SK-N-SH (cell line): Measurements from ENCODE around the gene MDM4. TPM values are rescaled to one million over a fixed set of nuclear protein-coding genes. Genes with fewer than 3 reads are reported as not detected.

Experiments used
- CTCF ChIA-PET: fragments of 300-600, 350-600 bp; formaldehyde crosslinking; extraction: SDS; loops from one replicate; lab custom pipeline; 2021; lab: Yijun Ruan, JAX
- POLR2A ChIA-PET: fragments of 350-600 bp; sonication (Branson Sonifier 250); formaldehyde crosslinking; extraction: SDS; loops from one replicate; lab custom pipeline; 2020; ENCODE audit warnings: antibody characterized with exemption, inconsistent platforms; lab: Yijun Ruan, JAX
- DNase-seq: peaks from one replicate; pipeline ENCODE4 v3.0.0; 2012
- H2AFZ ChIP-seq: fragments of 200-600 bp; sonication (generic); 2 replicates; pipeline ENCODE4 v1.8.1; 2016; ENCODE audit warnings: antibody characterized with exemption, mild to moderate bottlenecking, low read depth
- H3F3A ChIP-seq: fragments of 200-600 bp; sonication (generic); replicated peaks from 2 replicates; pipeline ENCODE3; 2016; ENCODE audit warnings: antibody characterized with exemption, mild to moderate bottlenecking; ENCODE audit not compliant: insufficient read depth
- H3K27ac ChIP-seq, 2 experiments: fragments of 200-500 bp in 1 of 2; fragments of 200-600 bp in 1 of 2; sonication (Bioruptor generic) in 1 of 2; sonication (generic), shearing (Covaris generic) in 1 of 2; 2 replicates each; pipeline versions ENCODE4 v1.5.1 to v1.6.1; 2014 to 2016; ENCODE audit warnings: low read depth in 2 of 2, inconsistent platforms in 1 of 2, low read length in 1 of 2, mild to moderate bottlenecking in 1 of 2, mixed read lengths in 1 of 2
- H3K27me3 ChIP-seq: fragments of 200-600 bp; sonication (generic), shearing (Covaris generic); 2 replicates; pipeline ENCODE4 v1.6.1; 2016; ENCODE audit warnings: mixed run types; ENCODE audit not compliant: insufficient read depth
- H3K36me3 ChIP-seq, 2 experiments: fragments of 200-500 bp in 1 of 2; fragments of 200-600 bp in 1 of 2; sonication (Bioruptor generic) in 1 of 2; sonication (generic) in 1 of 2; replicated peaks in 1 of 2; 2 replicates each; pipeline versions ENCODE3 to v1.5.1; 2014 to 2016; ENCODE audit warnings: low read length in 1 of 2, mild to moderate bottlenecking in 1 of 2; ENCODE audit not compliant: insufficient read depth in 2 of 2, control insufficient read depth in 1 of 2
- H3K4me1 ChIP-seq, 2 experiments: fragments of 200-500 bp in 1 of 2; fragments of 200-600 bp in 1 of 2; sonication (Bioruptor generic) in 1 of 2; sonication (generic), shearing (Covaris generic) in 1 of 2; 2 replicates each; pipeline versions ENCODE4 v1.5.1 to v1.6.1; 2014 to 2016; ENCODE audit warnings: low read depth in 1 of 2, low read length in 1 of 2, mixed run types in 1 of 2; ENCODE audit not compliant: insufficient read depth in 2 of 2, control insufficient read depth in 1 of 2
- H3K4me2 ChIP-seq: fragments of 200-600 bp; sonication (generic), shearing (Covaris generic); 2 replicates; pipeline ENCODE4 v1.6.1; 2017; ENCODE audit warnings: mixed run types
- H3K4me3 ChIP-seq, 2 experiments: fragments of 200-500 bp in 1 of 2; fragments of 200-600 bp in 1 of 2; sonication (Bioruptor generic) in 1 of 2; sonication (generic), shearing (Covaris generic) in 1 of 2; 2 replicates each; pipeline versions ENCODE4 v1.5.1 to v1.8.1; 2014 to 2016; ENCODE audit warnings: low read depth in 2 of 2, inconsistent platforms in 1 of 2, low read length in 1 of 2, mild to moderate bottlenecking in 1 of 2, mixed read lengths in 1 of 2, moderate library complexity in 1 of 2
- H3K79me2 ChIP-seq: fragments of 200-600 bp; sonication (generic); 2 replicates; pipeline ENCODE4 v1.8.1; 2017; ENCODE audit warnings: mild to moderate bottlenecking; ENCODE audit not compliant: insufficient read depth
- H3K9ac ChIP-seq: fragments of 200-600 bp; sonication (generic); 2 replicates; pipeline ENCODE4 v1.6.1; 2017; ENCODE audit warnings: mixed run types
- H3K9me2 ChIP-seq: fragments of 200-600 bp; sonication (generic); 2 replicates; pipeline ENCODE4 v1.6.1; 2017; ENCODE audit warnings: mixed run types
- H3K9me3 ChIP-seq: fragments of 200-600 bp; sonication (generic); 2 replicates; pipeline ENCODE4 v1.6.1; 2017; ENCODE audit warnings: mixed run types, mild to moderate bottlenecking, moderate library complexity
- H4K20me1 ChIP-seq: fragments of 200-600 bp; sonication (generic); 2 replicates; pipeline ENCODE4 v1.6.1; 2017; ENCODE audit warnings: mild to moderate bottlenecking, mixed run types; ENCODE audit not compliant: insufficient read depth
- CHD2 ChIP-seq: fragments of 150-350 bp; IDR thresholded peaks from 2 replicates; pipeline ENCODE4 v1.6.1; 2018; ENCODE audit warnings: low read length; ENCODE audit not compliant: partially characterized antibody
- FOXM1 ChIP-seq: IDR thresholded peaks from 2 replicates; pipeline ENCODE4 v1.4.0; 2012; ENCODE audit warnings: low read depth, mild to moderate bottlenecking
- GATA2 ChIP-seq: sonication (generic); formaldehyde crosslinking; IDR thresholded peaks from 2 replicates; pipeline ENCODE4 v1.5.0; 2020; ENCODE audit warnings: mild to moderate bottlenecking, missing genetic modification reagents
- IRF3 ChIP-seq: fragments of 150-350 bp; IDR thresholded peaks from 2 replicates; pipeline ENCODE4 v1.6.1; 2016; ENCODE audit warnings: mild to moderate bottlenecking, low read depth, low read length
- NRF1 ChIP-seq: IDR thresholded peaks from 2 replicates; pipeline ENCODE4 v1.6.1; 2012; ENCODE audit warnings: low read depth, mild to moderate bottlenecking, low read length
- WGBS: methylation state at CpG from one replicate; pipeline ENCODE4 v1.1.6; 2017; ENCODE audit warnings: low lambda C conversion rate; 5-methylcytosine and 5-hydroxymethylcytosine counted together
- polyA plus RNA-seq, 3 experiments: library from polyadenylated mRNA; depleted of rRNA; stranded (reverse); fragments of >200 nt; gene quantifications; 2 replicates each; pipeline ENCODE4 v1.2.3, GENCODE V29; 2012

The MDM4 gene
- polyA plus RNA-seq, 1 of the 3 experiments (the other 2 are of a cell fraction) = 6.2 TPM

GRCh38 chr1:204493145-204493983, 22.8 kb upstream of the MDM4 start:
- no peaks in the 10 kb centered on the region; the same call in 1 of the 2 replicates for H4K20me1 ChIP-seq
- peak overlapping the region; percentile 72 to 79 for H3K4me3 ChIP-seq
- 0 out of 2 replicates have a peak, but pooled peaks cover 7% of the 10 kb centered on the region for H3K79me2 ChIP-seq
- H3K9me2 ChIP-seq = no peaks in the 10 kb centered on the region
- DNase-seq = peak; percentile 61
- 23% methylated on average over 13 of the region's 15 CpGs for WGBS
- peak overlapping the region; percentile 97 for H2AFZ ChIP-seq
- ChIA-PET POLR2A (interaction anchor here (0.5 to 2.8 kb wide), 10 partner anchors 9 to 719 kb away, joined by 3 to 13 read pairs (median 4); partner anchors contain the start of gene MDM4), CTCF (interaction anchor here (0.6 to 26.2 kb wide), 22 partner anchors 8 to 1142 kb away, joined by 3 to 1005 read pairs (median 6); no protein-coding TSS in a partner anchor)
- H3K9me3 ChIP-seq = no peaks in the 10 kb centered on the region
- TF ChIP-seq GATA2 (CRISPR knock-in tag) (peak; percentile 32; the same call in 1 of the 2 replicates), NRF1 (no peak)
- peak overlapping the region; percentile 70 to 90; a peak in 3 of 4 replicates for H3K27ac ChIP-seq
- H3K4me2 ChIP-seq = peak overlapping the region; percentile 97
- peaks cover 0 to 15% of the 10 kb centered on the region in 2 experiments; a peak in 3 of 4 replicates for H3K4me1 ChIP-seq
- no peaks in the 10 kb centered on the region for H3K36me3 ChIP-seq
- peaks cover 10% of the 10 kb centered on the region for H3F3A ChIP-seq
- no peaks in the 10 kb centered on the region for H3K27me3 ChIP-seq
- H3K9ac ChIP-seq = peak overlapping the region; percentile 81

GRCh38 chr1:204493984-204494280, 22.3 kb upstream of the MDM4 start:
- Histone ChIP-seq H2AFZ (peak overlapping the region; percentile 97), H3K4me3 (peak overlapping the region; percentile 72 to 79), H3K4me1 (peaks cover 0 to 15% of the 10 kb centered on the region in 2 experiments; a peak in 3 of 4 replicates), H3F3A (peaks cover 10% of the 10 kb centered on the region), H3K79me2 (0 out of 2 replicates have a peak, but pooled peaks cover 7% of the 10 kb centered on the region), H3K27ac (peak overlapping the region; percentile 70 to 90), H3K36me3 (no peaks in the 10 kb centered on the region), H3K9ac (peak overlapping the region; percentile 81), H4K20me1 (no peaks in the 10 kb centered on the region; the same call in 1 of the 2 replicates), H3K9me2 (no peaks in the 10 kb centered on the region), H3K9me3 (no peaks in the 10 kb centered on the region), H3K4me2 (peak overlapping the region; percentile 97), H3K27me3 (no peaks in the 10 kb centered on the region)
- 0% methylated on average over 2 of the region's 14 CpGs for WGBS
- 0 out of 2 replicates have a peak, but pooled peaks have one; percentile 35 for TF ChIP-seq FOXM1
- TF ChIP-seq IRF3 = no peak
- TF ChIP-seq CHD2 = peak; percentile 74
- DNase-seq = peak; percentile 78
- POLR2A ChIA-PET = interaction anchor here (0.5 to 2.8 kb wide), 11 partner anchors 9 to 718 kb away, joined by 3 to 13 read pairs (median 4); partner anchors contain the start of gene MDM4
- CTCF ChIA-PET = interaction anchor here (0.8 to 26.2 kb wide), 18 partner anchors 9 to 331 kb away, joined by 3 to 1005 read pairs (median 6); no protein-coding TSS in a partner anchor
